HG03571 (cell line): ENCODE data around the gene TPRA1.
"Not testable (repeated sequence)": the region's sequence is repeated elsewhere in the genome, so short reads cannot be mapped to it uniquely, and the experiment has no call there.

ENCODE experiments used
- ATAC-seq: cut with Tn5 transposase; IDR thresholded peaks from one replicate; pipeline ENCODE4 v1.9.1; 2021; ENCODE audit not compliant: unreplicated experiment

The TPRA1 gene

GRCh38 chr3:127616836-127617605, 26.5 kb upstream of the TPRA1 start:
- ATAC-seq = no peak

GRCh38 chr3:127615631-127616305, 25.2 kb upstream of the TPRA1 start:
- ATAC-seq = no peak

- ATAC-seq = no peak
Measured at GRCh38 chr3:127614928-127615589, 24.5 kb upstream of the TPRA1 start.

- no peak for ATAC-seq
Measured at GRCh38 chr3:127613406-127613805, 22.9 kb upstream of the TPRA1 start.

GRCh38 chr3:127612966-127613365, 22.4 kb upstream of the TPRA1 start:
- ATAC-seq = no peak

- ATAC-seq = no peak
Measured at GRCh38 chr3:127611251-127611650, 20.7 kb upstream of the TPRA1 start.

- no peak for ATAC-seq
Measured at GRCh38 chr3:127610105-127610504, 19.6 kb upstream of the TPRA1 start.

- no peak for ATAC-seq
Measured at GRCh38 chr3:127608362-127608718, 17.8 kb upstream of the TPRA1 start.

- ATAC-seq = no peak
Measured at GRCh38 chr3:127607675-127608361, 17.3 kb upstream of the TPRA1 start.

GRCh38 chr3:127606981-127607595, 16.6 kb upstream of the TPRA1 start:
- ATAC-seq = no peak

- no peak for ATAC-seq
Measured at GRCh38 chr3:127606086-127606805, 15.7 kb upstream of the TPRA1 start.

GRCh38 chr3:127605547-127605946, 15.0 kb upstream of the TPRA1 start:
- not testable (repeated sequence) for ATAC-seq

GRCh38 chr3:127604546-127605165, 14.1 kb upstream of the TPRA1 start:
- ATAC-seq = no peak

- ATAC-seq = no peak
Measured at GRCh38 chr3:127604035-127604434, 13.5 kb upstream of the TPRA1 start.

- no peak for ATAC-seq
Measured at GRCh38 chr3:127600749-127601456, 10.4 kb upstream of the TPRA1 start.

- ATAC-seq = no peak
Measured at GRCh38 chr3:127598841-127599570, 8.5 kb upstream of the TPRA1 start.

- no peak for ATAC-seq
Measured at GRCh38 chr3:127597020-127597771, 6.7 kb upstream of the TPRA1 start.

- ATAC-seq = no peak
Measured at GRCh38 chr3:127595303-127595702, 4.8 kb upstream of the TPRA1 start.
